MM.1S (cell line): ENCODE measurements around the gene TPSAB1.
"Not testable (repeated sequence)": the region's sequence is repeated elsewhere in the genome, so short reads cannot be mapped to it uniquely, and the experiment has no call there.

Experiments
- EZH2 ChIP-seq: fragments of 300-600 bp; sonication (generic); optimal IDR thresholded peaks from 2 replicates; pipeline ENCODE3; 2017; ENCODE audit warnings: low read depth, mild to moderate bottlenecking, antibody characterized with exemption, low read length, mixed read lengths
- EZH2phosphoT487 ChIP-seq: fragments of 300-600 bp; sonication (generic); IDR thresholded peaks from 2 replicates; pipeline ENCODE4 v1.6.1; 2018; ENCODE audit warnings: antibody characterized with exemption, low read length
- TF ChIP-seq, protein P1 (sequence below): fragments of 300-600 bp; sonication (generic); IDR thresholded peaks from 2 replicates; pipeline ENCODE4 v1.5.1; 2016; ENCODE audit warnings: antibody characterized with exemption, low read length, mixed read lengths

DNA sequence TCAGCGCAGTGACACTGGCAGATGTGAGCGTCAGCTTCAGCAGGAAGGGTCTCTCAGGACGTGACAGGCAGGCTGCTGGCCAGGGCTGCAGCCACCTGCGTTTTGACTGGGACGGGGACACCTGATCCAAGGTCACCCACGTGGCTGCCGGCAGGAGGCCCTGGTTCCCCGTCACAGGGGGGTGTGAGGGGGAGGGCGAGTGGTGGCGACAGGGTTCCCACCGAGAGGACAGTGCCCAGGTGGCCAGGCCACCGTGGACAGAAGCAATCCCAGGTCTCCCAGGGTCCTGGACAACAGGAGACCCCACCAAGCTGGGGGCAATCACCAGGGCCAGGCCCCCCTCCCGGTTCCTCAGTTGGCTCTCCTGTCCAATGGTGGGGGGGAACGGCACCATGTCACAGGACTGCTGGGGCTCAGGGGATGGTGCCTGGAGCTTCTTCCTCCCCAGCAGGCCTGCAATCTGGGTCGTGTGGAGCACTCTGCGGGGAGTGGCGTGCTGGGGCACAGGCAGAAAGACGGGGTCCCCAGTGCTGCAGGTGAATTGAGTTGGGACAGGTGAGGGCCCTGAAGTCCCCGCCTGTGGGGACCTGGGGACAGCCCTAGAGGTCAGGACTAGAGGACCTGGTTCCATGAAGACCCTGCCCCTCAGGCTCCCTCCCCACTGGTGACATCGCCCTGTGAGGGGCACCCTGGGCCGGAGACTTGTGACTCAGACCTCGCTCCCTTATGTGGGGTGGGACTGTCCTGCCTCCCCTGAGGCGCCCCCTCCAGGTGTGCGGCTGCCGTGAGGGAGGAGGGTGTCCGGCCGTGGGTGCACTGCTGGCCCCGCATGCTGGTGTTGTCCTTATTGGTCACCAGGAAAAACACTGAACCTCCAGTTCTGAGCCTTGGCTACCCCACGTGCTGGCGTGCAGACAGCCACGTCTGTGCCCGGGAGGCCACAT is 3.7 kb downstream of the TPSAB1 start:
- TF ChIP-seq EZH2, EZH2phosphoT487: not testable (repeated sequence)
- TF ChIP-seq, protein P1, sequence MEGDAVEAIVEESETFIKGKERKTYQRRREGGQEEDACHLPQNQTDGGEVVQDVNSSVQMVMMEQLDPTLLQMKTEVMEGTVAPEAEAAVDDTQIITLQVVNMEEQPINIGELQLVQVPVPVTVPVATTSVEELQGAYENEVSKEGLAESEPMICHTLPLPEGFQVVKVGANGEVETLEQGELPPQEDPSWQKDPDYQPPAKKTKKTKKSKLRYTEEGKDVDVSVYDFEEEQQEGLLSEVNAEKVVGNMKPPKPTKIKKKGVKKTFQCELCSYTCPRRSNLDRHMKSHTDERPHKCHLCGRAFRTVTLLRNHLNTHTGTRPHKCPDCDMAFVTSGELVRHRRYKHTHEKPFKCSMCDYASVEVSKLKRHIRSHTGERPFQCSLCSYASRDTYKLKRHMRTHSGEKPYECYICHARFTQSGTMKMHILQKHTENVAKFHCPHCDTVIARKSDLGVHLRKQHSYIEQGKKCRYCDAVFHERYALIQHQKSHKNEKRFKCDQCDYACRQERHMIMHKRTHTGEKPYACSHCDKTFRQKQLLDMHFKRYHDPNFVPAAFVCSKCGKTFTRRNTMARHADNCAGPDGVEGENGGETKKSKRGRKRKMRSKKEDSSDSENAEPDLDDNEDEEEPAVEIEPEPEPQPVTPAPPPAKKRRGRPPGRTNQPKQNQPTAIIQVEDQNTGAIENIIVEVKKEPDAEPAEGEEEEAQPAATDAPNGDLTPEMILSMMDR, result not testable (repeated sequence)
